ENCODE data around the gene DHX57. TPM values are rescaled to one million over a fixed set of nuclear protein-coding genes. Genes with fewer than 3 reads are reported as not detected.

The DHX57 gene
- total and polyA plus RNA-seq, 8 donors, result 6.0 to 12.1 (median 9.1) TPM

DNA sequence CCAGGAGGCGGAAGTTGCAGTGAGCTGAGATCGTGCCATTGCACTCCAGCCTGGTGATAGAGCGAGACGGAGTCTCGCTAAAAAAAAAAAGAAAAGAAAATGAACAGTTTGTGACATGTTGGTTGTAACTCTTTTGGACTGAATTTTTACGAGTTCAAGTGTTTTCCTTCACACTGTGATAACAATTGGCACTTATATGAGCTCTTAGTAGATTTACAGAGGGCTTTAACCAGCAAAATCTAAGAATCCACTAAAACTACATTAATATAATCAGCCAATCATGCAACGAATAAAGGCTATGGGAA is 99.9 kb downstream of the DHX57 start:
- TF ChIP-seq, protein P1, sequence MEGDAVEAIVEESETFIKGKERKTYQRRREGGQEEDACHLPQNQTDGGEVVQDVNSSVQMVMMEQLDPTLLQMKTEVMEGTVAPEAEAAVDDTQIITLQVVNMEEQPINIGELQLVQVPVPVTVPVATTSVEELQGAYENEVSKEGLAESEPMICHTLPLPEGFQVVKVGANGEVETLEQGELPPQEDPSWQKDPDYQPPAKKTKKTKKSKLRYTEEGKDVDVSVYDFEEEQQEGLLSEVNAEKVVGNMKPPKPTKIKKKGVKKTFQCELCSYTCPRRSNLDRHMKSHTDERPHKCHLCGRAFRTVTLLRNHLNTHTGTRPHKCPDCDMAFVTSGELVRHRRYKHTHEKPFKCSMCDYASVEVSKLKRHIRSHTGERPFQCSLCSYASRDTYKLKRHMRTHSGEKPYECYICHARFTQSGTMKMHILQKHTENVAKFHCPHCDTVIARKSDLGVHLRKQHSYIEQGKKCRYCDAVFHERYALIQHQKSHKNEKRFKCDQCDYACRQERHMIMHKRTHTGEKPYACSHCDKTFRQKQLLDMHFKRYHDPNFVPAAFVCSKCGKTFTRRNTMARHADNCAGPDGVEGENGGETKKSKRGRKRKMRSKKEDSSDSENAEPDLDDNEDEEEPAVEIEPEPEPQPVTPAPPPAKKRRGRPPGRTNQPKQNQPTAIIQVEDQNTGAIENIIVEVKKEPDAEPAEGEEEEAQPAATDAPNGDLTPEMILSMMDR (IDR thresholded peaks at IDR 0.05), result no peak
- no peak overlapping the region for H3K4me3 ChIP-seq
- H3K27me3 ChIP-seq, result no peaks in the 10 kb centered on the region
- H3K4me1 ChIP-seq, result peaks cover 0 to 6% (median 0%) of the 10 kb centered on the region in 3 donors
- H3K36me3 ChIP-seq, result no peaks in the 10 kb centered on the region
- WGBS, 2 donors, result 71 to 75% methylated on average over 7 of the region's 7 CpGs
- ATAC-seq (no peak), FAIRE-seq (no peak), DNase-seq (no peak)
- no peak overlapping the region for H3K27ac ChIP-seq
- intact Hi-C loops (cut with DNase I), result no loop called here
- no peaks in the 10 kb centered on the region for H3K9me3 ChIP-seq

DNA sequence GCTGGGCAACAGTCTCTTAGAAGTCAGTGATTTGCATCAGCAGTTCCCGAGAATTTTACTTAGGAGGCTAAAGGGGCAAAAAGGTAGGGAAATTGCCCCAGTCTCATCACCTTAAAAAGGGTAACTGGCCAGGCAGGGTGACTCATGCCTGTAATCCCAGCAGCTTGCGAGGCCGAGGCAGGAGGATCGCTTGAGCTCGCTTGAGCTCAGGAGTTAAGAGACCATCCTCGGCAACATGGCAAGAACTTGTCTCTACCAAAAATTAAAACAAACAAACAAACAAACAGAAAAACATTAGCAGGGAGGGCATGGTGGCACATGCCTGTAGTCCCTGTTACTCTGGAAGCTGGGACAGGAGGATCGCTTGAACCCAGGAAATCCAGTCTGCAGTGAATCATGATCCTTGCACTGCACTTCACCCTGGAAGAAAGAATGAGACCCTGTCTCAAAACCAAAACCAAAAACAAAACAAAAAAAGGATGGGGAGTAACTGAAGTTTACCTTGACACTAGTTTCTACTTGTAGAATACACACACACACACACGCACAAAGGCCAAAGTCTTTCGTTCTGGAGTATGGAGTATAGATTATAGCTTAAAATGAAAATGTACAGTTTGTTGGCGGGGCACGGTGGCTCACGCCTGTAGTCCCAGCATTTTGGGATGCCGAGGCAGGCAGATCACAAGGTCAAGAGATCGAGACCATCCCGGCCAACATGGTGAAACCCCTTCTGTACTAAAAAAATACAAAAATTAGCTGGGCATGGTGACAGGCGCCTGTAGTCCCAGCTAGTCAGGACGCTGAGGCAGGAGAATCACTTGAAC is 100.4 kb downstream of the DHX57 start:
- no peaks in the 10 kb centered on the region for H3K27me3 ChIP-seq
- ATAC-seq, result no peak
- H3K27ac ChIP-seq, result no peak overlapping the region
- peaks cover 0 to 6% (median 0%) of the 10 kb centered on the region in 3 donors for H3K4me1 ChIP-seq
- 76 to 81% methylated on average over 17 of the region's 17 CpGs for WGBS, 2 donors
- no peaks in the 10 kb centered on the region for H3K9me3 ChIP-seq
- no peaks in the 10 kb centered on the region for H3K36me3 ChIP-seq
- no peak for DNase-seq
- no peak for FAIRE-seq
- intact Hi-C loops (cut with DNase I), result no loop called here
- no peak overlapping the region for H3K4me3 ChIP-seq
- TF ChIP-seq, protein P1 (IDR thresholded peaks at IDR 0.05), result no peak

DNA sequence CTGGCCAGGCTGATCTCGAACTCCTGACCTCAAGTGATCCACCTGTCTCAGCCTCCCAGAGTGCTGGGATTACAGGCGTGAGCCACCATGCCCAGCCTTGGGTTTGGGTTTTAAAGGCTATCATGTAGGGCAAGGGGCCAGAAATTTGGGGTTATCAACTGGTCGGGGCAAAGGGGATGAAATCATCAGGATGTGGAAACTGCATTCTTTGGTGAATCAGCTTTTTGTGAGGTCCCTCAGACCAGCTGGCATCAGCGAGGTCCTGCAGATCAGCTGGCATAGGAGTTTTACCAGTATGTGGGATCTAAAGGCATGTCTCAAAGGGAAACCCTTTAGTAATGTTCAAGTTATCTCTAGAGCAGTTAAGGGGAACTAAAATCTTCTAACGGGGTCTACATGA is 104.1 kb downstream of the DHX57 start:
- H3K27ac ChIP-seq, result no peak overlapping the region
- intact Hi-C loops (cut with DNase I), result no loop called here
- TF ChIP-seq, protein P1 (IDR thresholded peaks at IDR 0.05), result no peak
- H3K9me3 ChIP-seq, result no peaks in the 10 kb centered on the region
- H3K36me3 ChIP-seq, result no peaks in the 10 kb centered on the region
- no peak for DNase-seq
- H3K4me1 ChIP-seq, result no peaks in the 10 kb centered on the region
- ATAC-seq, result no peak
- no peaks in the 10 kb centered on the region for H3K27me3 ChIP-seq
- 61 to 69% methylated on average over 5 of the region's 5 CpGs for WGBS, 2 donors
- no peak overlapping the region for H3K4me3 ChIP-seq
- no peak for FAIRE-seq

DNA sequence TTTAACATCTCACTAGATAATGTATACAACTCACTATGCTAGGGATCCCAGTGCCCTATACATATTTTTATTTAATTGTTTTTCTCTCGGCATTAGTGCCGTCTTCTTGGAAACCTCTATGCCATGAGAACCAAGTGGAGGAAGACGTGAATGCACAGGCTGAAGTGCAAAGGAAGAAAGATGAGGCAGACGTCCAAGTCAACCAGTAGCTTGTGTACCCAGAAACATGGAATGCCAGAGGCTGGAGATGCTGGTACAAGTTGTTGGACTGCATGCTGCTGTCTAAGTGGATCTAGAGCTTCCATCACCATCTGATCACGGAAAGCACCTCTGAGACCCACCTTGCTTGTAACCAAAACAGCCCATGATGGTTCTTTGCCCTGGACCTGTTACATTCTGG is 110.2 kb downstream of the DHX57 start:
- Histone ChIP-seq H3K9me3 (no peaks in the 10 kb centered on the region), H3K4me3 (no peak overlapping the region), H3K36me3 (no peaks in the 10 kb centered on the region), H3K4me1 (no peaks in the 10 kb centered on the region), H3K27me3 (no peaks in the 10 kb centered on the region), H3K27ac (no peak overlapping the region)
- no peak for DNase-seq
- FAIRE-seq, result no peak
- no peak for ATAC-seq
- intact Hi-C loops (cut with DNase I), result no loop called here
- TF ChIP-seq, protein P1 (IDR thresholded peaks at IDR 0.05), result no peak
- 73 to 82% methylated on average over 5 of the region's 5 CpGs for WGBS, 2 donors

DNA sequence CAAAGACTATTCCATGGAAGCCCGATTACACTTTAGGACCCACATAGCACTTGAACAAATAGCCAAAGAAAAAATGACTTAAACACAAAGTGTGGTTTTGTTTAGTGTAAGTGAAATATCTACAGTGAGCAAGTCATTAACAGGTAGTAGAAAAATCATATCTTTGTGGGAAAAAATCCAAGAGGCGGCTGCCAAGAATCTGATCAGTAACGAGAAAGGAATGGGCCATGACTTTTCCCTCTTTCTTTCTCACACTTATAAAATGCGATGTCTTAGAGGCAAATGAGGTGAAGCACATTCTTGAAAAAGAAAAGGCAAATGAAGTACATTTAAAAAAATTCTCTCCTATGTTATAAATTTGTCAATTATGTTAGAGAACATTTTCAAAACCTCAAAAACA is 110.6 kb downstream of the DHX57 start:
- Histone ChIP-seq H3K27me3 (no peaks in the 10 kb centered on the region), H3K27ac (peak overlapping the region in 1 of 4 donors; percentile 19), H3K4me1 (no peaks in the 10 kb centered on the region), H3K36me3 (no peaks in the 10 kb centered on the region), H3K9me3 (no peaks in the 10 kb centered on the region), H3K4me3 (no peak overlapping the region)
- FAIRE-seq (no peak), DNase-seq (no peak), ATAC-seq (peak in 3 of 4 donors; percentile 44 to 83 (median 74))
- TF ChIP-seq, protein P1 (IDR thresholded peaks at IDR 0.05), result no peak
- WGBS, 2 donors, result 12 to 18% methylated on average over 4 of the region's 4 CpGs
- intact Hi-C loops (cut with DNase I), result no loop called here
